Subcutaneous abdominal adipose tissue (tissue), 5 donors: ENCODE results near the gene SRRM3.
"Not testable (repeated sequence)": the region's sequence is repeated elsewhere in the genome, so short reads cannot be mapped to it uniquely, and the experiment has no call there.

Source experiments
- H3K27ac ChIP-seq: one replicate; pipeline ENCODE4 v1.7.0; 2013; ENCODE audit warnings: low read depth, mild to moderate bottlenecking, inconsistent platforms, low read length, moderate library complexity
- H3K27me3 ChIP-seq, 5 donors: one replicate each; pipeline ENCODE4 v1.7.0; 2013; ENCODE audit warnings: low read length in 5 of 5, inconsistent platforms in 1 of 5; ENCODE audit not compliant: control insufficient read depth in 5 of 5, insufficient read depth in 4 of 5
- H3K36me3 ChIP-seq, 5 donors: one replicate each; pipeline ENCODE4 v1.7.0; 2013; ENCODE audit warnings: low read length in 5 of 5; ENCODE audit not compliant: control insufficient read depth in 5 of 5, insufficient read depth in 5 of 5
- H3K4me1 ChIP-seq, 5 donors: one replicate each; pipeline ENCODE4 v1.7.0; 2013; ENCODE audit warnings: low read length in 5 of 5, mild to moderate bottlenecking in 3 of 5, moderate library complexity in 1 of 5; ENCODE audit not compliant: control insufficient read depth in 5 of 5, insufficient read depth in 5 of 5
- H3K4me3 ChIP-seq, 5 donors: one replicate each; pipeline ENCODE4 v1.7.0; 2013; ENCODE audit warnings: low read length in 5 of 5, low read depth in 1 of 5
- H3K9ac ChIP-seq, 5 donors: one replicate each; pipeline ENCODE4 v1.7.0; 2013; ENCODE audit warnings: low read length in 5 of 5, mild to moderate bottlenecking in 4 of 5, moderate library complexity in 3 of 5
- H3K9me3 ChIP-seq, 5 donors: one replicate each; pipeline ENCODE4 v1.7.0; 2013; ENCODE audit warnings: low read length in 5 of 5; ENCODE audit not compliant: control insufficient read depth in 5 of 5
- donor health status: healthy.
- donor health status: healthy.
- donor health status: healthy.
- donor health status: healthy.
- donor health status: healthy.

Gene SRRM3, protein sequence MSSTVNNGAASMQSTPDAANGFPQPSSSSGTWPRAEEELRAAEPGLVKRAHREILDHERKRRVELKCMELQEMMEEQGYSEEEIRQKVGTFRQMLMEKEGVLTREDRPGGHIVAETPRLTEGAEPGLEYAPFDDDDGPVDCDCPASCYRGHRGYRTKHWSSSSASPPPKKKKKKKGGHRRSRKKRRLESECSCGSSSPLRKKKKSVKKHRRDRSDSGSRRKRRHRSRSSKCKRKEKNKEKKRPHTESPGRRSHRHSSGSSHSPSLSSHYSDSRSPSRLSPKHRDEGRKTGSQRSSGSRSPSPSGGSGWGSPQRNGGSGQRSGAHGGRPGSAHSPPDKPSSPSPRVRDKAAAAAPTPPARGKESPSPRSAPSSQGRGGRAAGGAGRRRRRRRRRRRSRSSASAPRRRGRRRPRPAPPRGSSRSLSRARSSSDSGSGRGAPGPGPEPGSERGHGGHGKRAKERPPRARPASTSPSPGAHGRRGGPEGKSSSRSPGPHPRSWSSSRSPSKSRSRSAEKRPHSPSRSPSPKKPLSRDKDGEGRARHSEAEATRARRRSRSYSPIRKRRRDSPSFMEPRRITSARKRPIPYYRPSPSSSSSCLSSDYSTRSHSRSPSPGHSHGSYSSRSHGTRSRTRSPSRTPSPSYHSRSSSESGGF

DNA sequence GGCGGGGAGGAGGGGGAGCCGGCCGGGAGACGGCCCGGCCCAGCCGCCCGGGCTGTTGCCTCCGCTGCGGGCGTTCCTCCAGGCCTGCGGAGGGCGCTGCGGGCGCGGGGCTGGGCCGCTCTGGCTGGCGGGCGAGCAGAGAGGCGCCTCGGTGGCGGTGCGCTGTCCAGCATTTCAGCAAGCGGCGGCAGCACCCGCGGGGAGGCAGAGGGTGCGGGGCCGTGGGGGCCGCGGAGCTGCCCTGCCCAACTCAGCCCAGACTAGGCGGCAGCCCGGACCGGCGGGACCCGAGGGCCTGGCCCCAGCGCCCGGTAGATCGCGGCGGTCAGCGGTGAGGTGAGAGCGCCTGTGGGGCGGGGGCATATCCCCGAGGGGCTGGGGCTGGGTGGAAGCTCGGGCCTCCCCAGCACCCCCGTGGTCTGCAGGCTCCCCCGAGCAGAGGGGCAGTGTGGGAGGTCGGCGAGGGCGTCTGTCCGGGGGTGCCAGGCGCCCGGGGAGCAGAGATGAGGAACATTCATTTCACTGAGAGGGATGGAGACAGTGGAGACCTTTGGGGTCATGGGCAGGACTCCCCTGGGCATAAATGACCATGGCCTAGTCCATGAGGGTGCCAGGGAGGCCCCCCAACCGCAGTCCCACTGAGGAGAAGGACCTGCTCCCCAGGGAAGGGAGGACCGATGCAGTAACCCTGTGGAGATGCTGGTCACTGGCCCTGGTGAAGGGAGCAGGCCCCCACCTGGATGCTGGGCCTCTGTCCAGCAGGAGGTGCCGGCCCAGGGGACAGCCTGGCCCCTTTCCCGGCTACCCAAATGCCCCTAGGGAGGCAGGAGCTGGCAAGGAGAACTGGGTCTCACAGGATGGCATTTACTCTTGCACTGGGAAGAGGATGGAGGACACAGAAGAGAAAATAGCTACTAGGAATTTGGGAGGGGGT lies at the start of gene SRRM3:
SRRM3 (plus strand) TSS at position 165 of the 934 bp plus-strand sequence. CDS start 33,171 bp downstream, outside the sequence.
- Histone ChIP-seq H3K27me3 (peaks cover 9 to 31% (median 18%) of the 10 kb centered on the region in 5 donors), H3K4me1 (peaks cover 0 to 5% (median 0%) of the 10 kb centered on the region in 5 donors), H3K9ac (no peak within 1 kb of the TSS), H3K4me3 (no peak within 1 kb of the TSS), H3K9me3 (no peaks in the 10 kb centered on the region), H3K36me3 (no peaks in the 10 kb centered on the region), H3K27ac (no peak within 1 kb of the TSS)

DNA sequence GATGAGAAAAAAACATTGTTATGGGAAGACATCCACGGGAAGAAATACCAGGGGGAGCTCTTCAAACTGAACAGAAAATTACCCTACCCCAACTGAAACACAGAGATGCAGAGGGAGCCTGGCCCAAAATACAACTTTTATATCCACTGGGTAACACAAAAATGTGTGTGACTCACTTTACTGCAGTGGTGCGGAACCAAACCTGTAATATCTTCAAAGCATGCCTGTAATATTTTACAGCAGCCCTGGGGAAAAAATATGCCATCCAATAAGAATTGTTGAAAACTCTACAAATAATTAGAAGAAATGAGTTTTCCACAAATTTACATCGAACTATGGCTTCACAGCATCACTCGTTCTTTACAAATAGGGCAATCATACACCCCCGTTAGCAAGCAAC lies 49.8 kb upstream of the SRRM3 start:
- Histone ChIP-seq H3K4me3 (no peak overlapping the region), H3K27ac (no peak overlapping the region), H3K36me3 (no peaks in the 10 kb centered on the region), H3K27me3 (peaks cover 0 to 7% (median 3%) of the 10 kb centered on the region in 5 donors), H3K4me1 (peaks cover 0 to 7% (median 0%) of the 10 kb centered on the region in 5 donors), H3K9me3 (no peaks in the 10 kb centered on the region), H3K9ac (no peak overlapping the region)

DNA sequence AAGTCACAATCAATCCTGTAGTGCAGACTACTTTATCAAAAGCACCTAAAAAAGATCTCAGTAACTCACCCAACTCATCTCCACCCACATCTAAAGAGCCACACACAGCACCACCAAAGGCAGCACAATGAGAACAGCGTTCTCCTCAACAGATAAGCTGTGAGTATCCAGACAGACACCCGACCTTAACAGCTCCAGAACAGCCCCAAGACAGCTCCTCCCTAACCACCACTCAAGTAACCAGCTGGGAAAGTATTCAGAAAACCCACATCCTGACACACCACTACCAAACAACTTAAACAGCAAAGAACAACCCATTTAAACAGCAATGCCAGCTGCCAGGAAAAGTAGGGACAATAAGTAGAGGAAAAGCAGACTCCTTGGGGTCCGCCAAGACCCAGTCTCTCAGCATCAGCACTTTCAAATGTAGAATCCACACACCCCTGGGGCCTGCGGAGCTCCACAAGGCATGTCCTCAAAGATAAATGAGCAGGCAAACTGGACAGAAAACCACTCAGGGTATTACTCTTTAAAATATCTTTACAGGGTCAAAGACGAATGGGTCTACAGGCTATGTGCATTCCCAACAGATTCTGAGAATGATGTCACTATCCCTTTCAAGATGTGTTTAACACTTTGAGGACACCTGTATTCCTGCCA lies 48.0 kb upstream of the SRRM3 start:
- H3K4me3 ChIP-seq, H3K9ac ChIP-seq, H3K4me1 ChIP-seq, H3K27me3 ChIP-seq, H3K36me3 ChIP-seq, H3K27ac ChIP-seq, H3K9me3 ChIP-seq: not testable (repeated sequence)

DNA sequence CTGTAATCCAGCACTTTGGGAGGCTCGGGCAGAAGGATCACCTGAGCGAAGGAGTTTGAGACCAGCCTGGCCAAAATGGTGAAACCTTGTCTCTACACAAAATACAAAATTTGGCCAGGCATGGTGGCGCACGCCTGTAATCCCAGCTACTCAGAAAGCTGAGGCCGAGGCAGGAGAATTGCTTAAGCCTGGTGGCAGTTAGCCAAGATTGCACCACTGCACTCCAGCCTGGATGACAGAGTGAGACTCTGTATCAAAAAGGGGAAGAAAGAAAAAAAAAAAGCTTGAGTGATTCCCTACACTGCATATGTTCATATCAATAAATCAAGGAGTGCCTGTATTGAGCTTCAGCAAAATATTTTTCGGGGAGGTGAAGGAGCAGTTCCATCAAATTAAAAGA lies 45.8 kb upstream of the SRRM3 start:
- no peak overlapping the region for H3K27ac ChIP-seq
- H3K27me3 ChIP-seq = no peaks in the 10 kb centered on the region
- H3K4me1 ChIP-seq = no peaks in the 10 kb centered on the region
- H3K9me3 ChIP-seq = no peaks in the 10 kb centered on the region
- H3K9ac ChIP-seq = no peak overlapping the region
- no peak overlapping the region for H3K4me3 ChIP-seq
- no peaks in the 10 kb centered on the region for H3K36me3 ChIP-seq

DNA sequence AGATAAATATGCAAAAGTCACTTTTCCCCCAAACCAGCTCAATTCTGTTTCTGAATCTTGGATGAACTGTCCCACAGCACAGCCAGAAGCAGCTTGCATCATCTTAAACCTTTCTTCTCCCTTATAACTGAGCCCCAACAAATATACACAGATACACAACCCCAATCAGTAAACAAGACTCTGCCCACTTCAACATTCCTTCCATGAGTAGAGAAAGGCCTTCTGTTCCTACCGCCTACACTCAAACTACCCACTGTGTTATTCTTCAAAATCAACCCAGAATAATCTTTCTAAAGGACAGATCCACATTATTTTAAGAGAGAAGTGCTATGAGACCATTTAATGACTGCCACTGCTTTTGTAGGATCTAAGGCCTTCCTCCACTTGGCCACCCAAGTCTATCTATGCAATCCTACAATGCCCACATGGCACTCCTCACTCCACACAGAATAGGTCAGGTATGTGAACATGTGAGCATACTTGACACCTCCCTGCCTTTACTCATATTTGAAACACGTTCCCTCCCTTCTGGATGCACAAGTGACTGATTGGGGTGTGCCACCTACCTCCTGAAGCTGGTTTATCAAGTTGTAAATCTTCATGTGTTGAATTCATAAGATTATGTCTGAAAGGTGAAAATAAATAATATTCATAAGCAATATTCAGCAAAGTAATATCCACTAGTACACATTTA lies 44.6 kb upstream of the SRRM3 start:
- H3K4me1 ChIP-seq, H3K9me3 ChIP-seq, H3K9ac ChIP-seq, H3K27ac ChIP-seq, H3K36me3 ChIP-seq, H3K27me3 ChIP-seq, H3K4me3 ChIP-seq: not testable (repeated sequence)

DNA sequence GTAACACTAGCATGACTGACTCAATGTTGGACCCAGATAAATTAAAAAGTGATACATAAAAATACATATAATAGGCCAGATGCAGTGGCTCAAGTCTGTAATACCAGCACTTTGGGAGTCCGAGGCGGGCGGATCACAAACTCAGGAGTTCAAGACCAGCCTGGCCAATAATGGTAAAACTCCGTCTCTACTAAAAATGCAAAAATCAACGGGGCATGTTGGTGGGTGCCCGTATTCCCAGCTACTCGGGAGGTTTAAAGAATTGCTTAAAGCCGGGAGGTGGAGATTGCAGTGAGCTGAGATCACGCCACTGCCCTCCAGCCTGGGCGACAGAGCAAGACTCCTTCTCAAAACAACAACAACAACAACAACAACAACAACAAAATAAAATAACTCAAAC lies 43.3 kb upstream of the SRRM3 start:
- not testable (repeated sequence) for H3K9me3 ChIP-seq, H3K27me3 ChIP-seq, H3K27ac ChIP-seq

DNA sequence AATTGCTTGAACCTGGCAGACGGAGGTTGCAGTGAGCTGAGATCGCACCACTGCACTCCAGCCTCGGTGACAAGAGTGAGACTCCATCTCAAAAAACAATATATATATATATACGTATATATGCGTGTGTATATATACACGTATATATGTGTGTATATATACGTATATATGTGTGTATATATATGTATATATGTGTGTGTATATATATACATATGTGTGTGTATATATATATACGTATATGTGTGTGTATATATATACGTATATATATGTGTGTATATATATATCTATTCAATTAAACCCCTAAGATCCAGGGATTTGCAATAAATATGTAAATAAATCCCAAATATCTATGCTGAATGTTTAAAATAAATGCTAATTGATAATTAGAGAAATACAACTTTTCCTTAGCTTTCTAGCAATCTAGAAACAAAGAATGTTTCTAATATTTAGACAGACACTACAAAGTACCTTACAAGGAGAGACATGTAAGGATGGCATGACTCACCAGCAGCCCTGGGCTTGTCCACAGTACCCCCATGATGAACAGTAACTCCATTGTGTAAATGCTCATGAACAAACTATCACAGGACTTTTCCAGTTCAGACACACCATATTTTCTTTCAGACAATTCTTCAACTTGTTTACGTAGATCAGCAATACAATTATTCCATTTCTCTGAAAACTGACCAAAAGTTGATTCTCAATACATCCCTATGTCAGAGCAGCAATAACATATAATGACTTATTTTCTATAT lies 39.1 kb upstream of the SRRM3 start:
- H3K27me3 ChIP-seq, H3K9ac ChIP-seq, H3K27ac ChIP-seq, H3K9me3 ChIP-seq, H3K4me3 ChIP-seq, H3K36me3 ChIP-seq: not testable (repeated sequence)
- peaks cover 0 to 12% (median 9%) of the 10 kb centered on the region in 5 donors for H3K4me1 ChIP-seq

More for the DNA sequence above, 43.3 kb upstream of the SRRM3 start:
- H3K9ac ChIP-seq, H3K4me3 ChIP-seq, H3K36me3 ChIP-seq, H3K4me1 ChIP-seq: not testable (repeated sequence)

DNA sequence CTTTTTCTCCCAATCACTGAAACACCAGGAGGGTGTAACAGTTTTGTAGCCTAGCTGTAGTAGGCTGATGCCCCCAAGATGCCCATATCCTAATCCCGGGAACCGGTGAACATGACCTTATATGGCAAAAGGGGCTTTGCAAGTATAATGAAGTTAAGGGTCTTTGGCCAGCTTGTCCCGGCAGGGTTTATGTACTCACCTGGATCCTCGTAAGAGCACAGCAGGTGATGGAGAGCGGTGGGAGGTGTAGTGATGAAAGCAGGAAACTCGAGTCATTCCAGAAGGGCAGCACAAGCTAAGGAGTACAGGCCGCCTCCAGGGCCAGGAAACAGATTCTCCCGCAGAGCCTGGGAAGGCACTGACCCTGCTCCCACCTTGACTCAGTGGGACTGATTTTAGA lies 37.9 kb upstream of the SRRM3 start:
- not testable (repeated sequence) for H3K36me3 ChIP-seq, H3K27me3 ChIP-seq, H3K4me3 ChIP-seq, H3K9ac ChIP-seq, H3K27ac ChIP-seq, H3K9me3 ChIP-seq
- peaks cover 0 to 12% (median 9%) of the 10 kb centered on the region in 5 donors for H3K4me1 ChIP-seq
